K562 (cell line): ENCODE data around the gene PIEZO2. TPM values are rescaled to one million over a fixed set of nuclear protein-coding genes. Genes with fewer than 3 reads are reported as not detected.

ENCODE experiments used
- ATAC-seq: fragments of 200-7000 bp; cut with Tn5 transposase; 3 replicates; pipeline ENCODE4 v1.9.1; 2020; ENCODE audit warnings: moderate library complexity
- BruUV-seq: library from RNA; stranded (reverse); fragments of 400-500 nt; replicated peaks from 2 replicates; lab custom pipeline; 2021; lab: Mats Ljungman, UMichigan
- CTCF ChIA-PET: fragments of 300-600 bp; formaldehyde crosslinking; extraction: SDS; loops from one replicate; lab custom pipeline; 2021; ENCODE audit warnings: low intra/inter-chr PET ratio; lab: Yijun Ruan, JAX
- POLR2A ChIA-PET: fragments of 300-600, 350-650 bp; sonication (Branson Sonifier 250); formaldehyde crosslinking; extraction: SDS; loops from one replicate; lab custom pipeline; 2021; ENCODE audit warnings: antibody characterized with exemption, inconsistent platforms; lab: Yijun Ruan, JAX
- DNase-seq, 4 experiments: peaks; one replicate each; pipeline versions ENCODE4 v3.0.0 to v3.0.0-alpha.2; 2011 to 2018; ENCODE audit warnings: low spot score in 3 of 4, mixed read lengths in 3 of 4; ENCODE audit errors: extremely low read depth in 1 of 4
- FAIRE-seq: peaks from 2 replicates; lab custom pipeline; 2011; peaks lifted over from hg19 to GRCh38; lab: Jason Lieb, UNC
- H2AFZ ChIP-seq: 2 replicates; pipeline ENCODE4 v1.6.0; 2011; ENCODE audit warnings: low read depth, low read length, control low read depth, inconsistent platforms
- H3K27ac ChIP-seq: fragments of 200-600 bp; 3 replicates; pipeline ENCODE4 v1.8.0; 2011; ENCODE audit warnings: low read depth, mild to moderate bottlenecking, control low read depth, inconsistent platforms, low read length, moderate library complexity, mixed read lengths; ENCODE audit errors: extremely low read depth
- H3K27me3 ChIP-seq, 2 experiments: fragments of 300-600 bp in 1 of 2; 2 replicates in 1 of 2; 3 replicates in 1 of 2; pipeline versions ENCODE4 v1.6.0 to v1.8.0; 2011; ENCODE audit warnings: inconsistent platforms in 2 of 2, low read length in 2 of 2, mild to moderate bottlenecking in 1 of 2, mixed read lengths in 1 of 2, moderate library complexity in 1 of 2; ENCODE audit not compliant: control insufficient read depth in 2 of 2, insufficient read depth in 2 of 2
- H3K36me3 ChIP-seq: fragments of 300-600 bp; 3 replicates; pipeline ENCODE4 v1.8.0; 2011; ENCODE audit warnings: mild to moderate bottlenecking, low read length, inconsistent platforms; ENCODE audit not compliant: control insufficient read depth, insufficient read depth
- H3K4me1 ChIP-seq, 2 experiments: fragments of 200-600 bp in 1 of 2; replicated peaks in 1 of 2; 2 replicates in 1 of 2; 3 replicates in 1 of 2; pipeline versions ENCODE4 v1.5.1 to v1.8.0; 2011; ENCODE audit warnings: inconsistent platforms in 2 of 2, low read length in 2 of 2, mild to moderate bottlenecking in 1 of 2, mixed read lengths in 1 of 2, moderate library complexity in 1 of 2; ENCODE audit not compliant: control insufficient read depth in 2 of 2, insufficient read depth in 2 of 2
- H3K4me2 ChIP-seq: 2 replicates; pipeline ENCODE4 v1.6.1; 2011; ENCODE audit warnings: low read length, control low read depth, inconsistent platforms, mixed read lengths; ENCODE audit not compliant: insufficient read depth
- H3K4me3 ChIP-seq: fragments of 200-600 bp; sonication (generic), shearing (Covaris generic); 2 replicates; pipeline ENCODE4 v1.5.1; 2016; ENCODE audit warnings: control low read depth, inconsistent platforms
- H3K79me2 ChIP-seq: fragments of 200-600 bp; 3 replicates; pipeline ENCODE4 v1.8.0; 2011; ENCODE audit warnings: low read length, inconsistent platforms; ENCODE audit not compliant: control insufficient read depth, insufficient read depth
- H3K9ac ChIP-seq, 2 experiments: 2 replicates each; pipeline versions ENCODE4 v1.6.0 to v1.6.1; 2011; ENCODE audit warnings: low read depth in 2 of 2, low read length in 2 of 2, control low read depth in 1 of 2, inconsistent platforms in 1 of 2, mild to moderate bottlenecking in 1 of 2, mixed read lengths in 1 of 2; ENCODE audit not compliant: insufficient read depth in 1 of 2
- H3K9me1 ChIP-seq: one replicate; pipeline ENCODE4 v1.6.0; 2011; ENCODE audit warnings: inconsistent platforms, mild to moderate bottlenecking, low read length, moderate library complexity; ENCODE audit not compliant: control insufficient read depth, insufficient read depth
- H3K9me3 ChIP-seq: replicated peaks from 2 replicates; pipeline ENCODE4 v1.5.1; 2011; ENCODE audit warnings: low read depth, low read length, inconsistent platforms; ENCODE audit not compliant: control insufficient read depth, insufficient read depth
- H4K20me1 ChIP-seq: replicated peaks from 2 replicates; pipeline ENCODE4 v1.6.1; 2011; ENCODE audit warnings: low read length, inconsistent platforms, mixed read lengths; ENCODE audit not compliant: control insufficient read depth, insufficient read depth
- AFF4 ChIP-seq: sonication (generic); formaldehyde crosslinking; IDR thresholded peaks from 2 replicates; pipeline ENCODE4 v1.8.0; 2023; ENCODE audit warnings: mild to moderate bottlenecking, missing genetic modification reagents
- FUS ChIP-seq: fragments of 200-400 bp; formaldehyde crosslinking; optimal IDR thresholded peaks from 2 replicates; pipeline ENCODE3; 2017; ENCODE audit warnings: low read depth, low read length
- KDM2B ChIP-seq: fragments of 250-450 bp; sonication (Bioruptor Pico); IDR thresholded peaks from 2 replicates; pipeline ENCODE4 v1.8.0; 2021; ENCODE audit warnings: mild to moderate bottlenecking, moderate library complexity
- L3MBTL2 ChIP-seq: fragments of 450-650 bp; IDR thresholded peaks from 2 replicates; pipeline ENCODE4 v1.6.1; 2016; ENCODE audit warnings: mild to moderate bottlenecking, moderate library complexity
- NBN ChIP-seq: fragments of 450-650 bp; IDR thresholded peaks from 2 replicates; pipeline ENCODE4 v1.6.1; 2016; ENCODE audit warnings: low read depth, mild to moderate bottlenecking
- RBM25 ChIP-seq: fragments of 200-400 bp; formaldehyde crosslinking; IDR thresholded peaks from 2 replicates; pipeline ENCODE4 v1.6.1; 2018; ENCODE audit warnings: low read length, low read depth, moderate library complexity; ENCODE audit not compliant: severe bottlenecking
- SFPQ ChIP-seq: fragments of 200-400 bp; formaldehyde crosslinking; IDR thresholded peaks from 2 replicates; pipeline ENCODE4 v1.6.1; 2017; ENCODE audit warnings: mild to moderate bottlenecking, low read depth, low read length, moderate library complexity
- SIRT6 ChIP-seq: IDR thresholded peaks from one replicate; pipeline ENCODE4 v1.6.1; 2012; ENCODE audit warnings: low read depth, mild to moderate bottlenecking, control low read depth, inconsistent platforms, low read length, moderate library complexity
- SRSF3 ChIP-seq: fragments of 200-400 bp; formaldehyde crosslinking; IDR thresholded peaks from 2 replicates; pipeline ENCODE4 v1.6.1; 2016; ENCODE audit warnings: mild to moderate bottlenecking, low read length, moderate library complexity; ENCODE audit not compliant: insufficient read depth
- ZBTB9 ChIP-seq: fragments of 450-650 bp; formaldehyde crosslinking; IDR thresholded peaks from 2 replicates; pipeline ENCODE4 v1.4.0; 2020; ENCODE audit warnings: mild to moderate bottlenecking, moderate library complexity
- ZNF274 ChIP-seq: IDR thresholded peaks from 2 replicates; pipeline ENCODE4 v1.6.1; 2011; ENCODE audit warnings: low read depth, mild to moderate bottlenecking, low read length, moderate library complexity, borderline replicate concordance
- WGBS: fragments of 100-300 bp; shearing (Covaris generic); methylation state at CpG from one replicate; pipeline ENCODE4 v1.1.6; 2016; ENCODE audit warnings: low coverage, mixed read lengths; ENCODE audit not compliant: insufficient coverage; ENCODE audit errors: missing lambda C conversion rate; 5-methylcytosine and 5-hydroxymethylcytosine counted together
- in situ Hi-C: fragments of 300-500 bp; cut with MboI; formaldehyde crosslinking; loops from 4 replicates; pipeline ENCODE4 v1.15.0; 2018; ENCODE audit warnings: inconsistent platforms, mixed read lengths
- intact Hi-C: fragments of 100-400 bp; cut with micrococcal nuclease; formaldehyde crosslinking; loops from 2 replicates; pipeline ENCODE4 v1.14.2; 2022
- polyA plus RNA-seq, 8 experiments: library from polyadenylated mRNA; depleted of rRNA in 4 of 8; stranded (reverse) in 5 of 8; unstranded in 3 of 8; fragments of >200 nt; fragmentation: Nextera tagmentation in 2 of 8; fragmentation: Illumina TruSeq in 1 of 8; extraction: Ambion mirVana in 2 of 8; extraction: Trizol in 1 of 8; gene quantifications; 2 replicates each; pipeline versions ENCODE4 v1.2.1 to v1.2.3, GENCODE V29; 2011 to 2014; ENCODE audit warnings: inconsistent platforms in 1 of 8, missing spikeins in 1 of 8
- total RNA-seq, 7 experiments: library from RNA; depleted of rRNA in 6 of 7; stranded (reverse); fragments of >200 nt in 6 of 7; fragmentation: Illumina TruSeq in 2 of 7; extraction: Trizol in 2 of 7; gene quantifications; 2 replicates each; pipeline versions ENCODE4 v1.2.1 to v1.2.3, GENCODE V29; 2011 to 2021; ENCODE audit warnings: low replicate concordance in 1 of 7

The PIEZO2 gene
- total and polyA plus RNA-seq, 9 of the 15 experiments (the other 6 are each of a cell fraction or from before 2014, with no cell fraction given) = 0.54 to 4.1 (median 2.0) TPM

GRCh38 chr18:10900435-10900834 lies 248.9 kb downstream of the PIEZO2 start:
- DNase-seq (no peak), ATAC-seq (no peak), FAIRE-seq (no peak)
- H4K20me1 ChIP-seq = no peaks in the 10 kb centered on the region
- no peaks in the 10 kb centered on the region for H3K27me3 ChIP-seq
- H3K79me2 ChIP-seq = no peaks in the 10 kb centered on the region
- no peak overlapping the region for H3K9ac ChIP-seq
- intact Hi-C loops (no loop called here), in situ Hi-C loops (no loop called here)
- no peaks in the 10 kb centered on the region for H3K9me1 ChIP-seq
- no peak overlapping the region for H3K4me2 ChIP-seq
- no peaks in the 10 kb centered on the region for H3K9me3 ChIP-seq
- BruUV-seq = no TSS peak
- H3K27ac ChIP-seq = no peak overlapping the region
- H3K4me1 ChIP-seq = no peaks in the 10 kb centered on the region
- no peak overlapping the region for H3K4me3 ChIP-seq
- no peak overlapping the region for H2AFZ ChIP-seq
- WGBS = 1% methylated on average over 4 of the region's 4 CpGs
- ChIA-PET CTCF (no interaction called here), POLR2A (no interaction called here)
- H3K36me3 ChIP-seq = no peaks in the 10 kb centered on the region
- TF ChIP-seq KDM2B = no peak
- no peak for TF ChIP-seq RBM25
- no peak for TF ChIP-seq AFF4 (CRISPR knock-in tag)
- no peak for TF ChIP-seq SFPQ
- TF ChIP-seq FUS = no peak
- no peak for TF ChIP-seq ZNF274
- no peak for TF ChIP-seq NBN
- TF ChIP-seq SRSF3 = no peak
- no peak for TF ChIP-seq ZBTB9 (CRISPR knock-in tag)
- TF ChIP-seq SIRT6 = no peak
- TF ChIP-seq L3MBTL2 = no peak
